ENCODE measurements around the gene CACNA2D4.

CACNA2D4 gene

DNA sequence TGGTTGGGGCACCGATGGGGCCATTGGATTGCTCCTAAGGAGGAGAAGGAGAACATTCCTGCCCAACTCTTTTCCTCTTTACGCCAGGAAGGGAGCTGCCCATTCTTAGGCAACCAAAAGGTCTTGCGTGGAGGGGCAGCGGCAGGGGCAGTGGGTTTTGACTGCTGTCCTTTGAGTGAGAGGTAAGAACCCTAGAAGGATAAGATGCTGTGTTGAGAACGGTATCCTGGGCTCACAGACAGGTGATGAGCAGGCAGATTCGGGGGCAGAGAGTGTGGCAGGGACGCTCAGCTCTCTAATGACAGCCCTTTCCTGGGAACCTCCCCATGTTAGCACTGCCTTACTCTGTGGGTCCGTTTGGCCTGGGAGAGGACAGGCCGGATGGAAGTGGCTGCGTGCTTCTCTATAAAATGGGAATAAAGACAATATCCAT is 84.8 kb downstream of the CACNA2D4 start:
- Histone ChIP-seq H4K20me1 (no peaks in the 10 kb centered on the region), H3K4me2 (peak overlapping the region in 9 of 11 experiments; percentile 90 to 99 (median 99); a peak in 16 of 22 replicates), H3K27me3 (0 out of 22 replicates have a peak, but pooled peaks cover 0 to under 1% (median 0%) of the 10 kb centered on the region in 11 experiments), H3K9ac (0 out of 22 replicates have a peak overlapping the region, but pooled peaks of 1 of the 11 experiments have one; percentile 35), H3K36me3 (peaks cover 0 to 17% (median 0%) of the 10 kb centered on the region in 11 experiments; a peak in 4 of 22 replicates), H3K9me3 (replicated peaks in 1 of 11) (no peaks in the 10 kb centered on the region), H3K4me3 (no peak overlapping the region), H3K27ac (peak overlapping the region in 5 of 11 experiments; percentile 12 to 99 (median 97); a peak in 8 of 22 replicates), H3K4me1 (peaks cover 69 to 100% (median 97%) of the 10 kb centered on the region in 10 experiments)
- no peak for TF ChIP-seq Cebpa-rat (IDR thresholded peaks at IDR 0.05)

DNA sequence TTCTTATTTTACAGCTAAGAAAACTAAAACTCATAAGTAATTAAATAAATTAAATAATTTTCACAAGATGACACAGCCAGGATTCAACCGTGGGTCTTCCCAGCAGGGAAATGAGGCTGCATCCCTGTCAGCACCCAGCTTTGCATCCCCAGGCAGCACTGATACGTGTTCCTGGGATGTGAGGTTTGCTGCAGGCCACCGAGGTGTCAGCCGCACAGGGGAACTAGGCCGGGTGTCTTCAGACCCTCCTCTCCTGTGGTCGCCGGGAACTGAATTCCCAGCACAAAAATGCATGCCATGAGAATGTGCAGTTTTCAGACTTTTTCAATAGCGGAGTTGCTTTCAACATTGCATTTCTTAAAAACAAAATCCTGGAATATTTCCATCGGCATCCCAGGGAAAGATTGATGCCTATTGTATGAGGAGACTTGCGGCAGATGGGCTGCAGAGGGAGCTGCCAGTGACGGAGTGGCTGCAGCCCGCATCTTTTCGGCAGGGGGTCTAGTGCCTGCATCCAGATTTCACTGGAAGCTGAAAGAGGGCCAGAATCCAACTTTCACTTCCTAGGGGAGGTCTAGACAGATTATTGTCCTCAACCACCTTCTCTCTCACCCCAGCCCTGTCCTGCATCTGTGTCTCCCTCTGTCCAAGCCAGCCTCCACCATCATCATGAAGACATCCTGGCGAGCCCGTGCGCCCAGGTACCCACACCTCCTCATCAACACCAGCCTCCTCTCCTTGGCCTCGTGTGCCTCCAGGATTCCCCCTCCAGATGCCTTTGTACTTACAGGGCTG is 85.5 kb downstream of the CACNA2D4 start:
- no peaks in the 10 kb centered on the region for H3K9me3 ChIP-seq (replicated peaks in 1 of 11)
- peaks cover 0 to 17% (median 0%) of the 10 kb centered on the region in 11 experiments; a peak in 4 of 22 replicates for H3K36me3 ChIP-seq
- H3K9ac ChIP-seq = 0 out of 22 replicates have a peak overlapping the region, but pooled peaks of 1 of the 11 experiments have one; percentile 35
- peaks cover 69 to 100% (median 97%) of the 10 kb centered on the region in 10 experiments for H3K4me1 ChIP-seq
- H3K27ac ChIP-seq = peak overlapping the region in 5 of 11 experiments; percentile 12 to 99 (median 97); a peak in 7 of 22 replicates
- no peak for TF ChIP-seq Cebpa-rat (IDR thresholded peaks at IDR 0.05)
- H3K4me3 ChIP-seq = no peak overlapping the region
- no peaks in the 10 kb centered on the region for H3K27me3 ChIP-seq
- peak overlapping the region in 9 of 11 experiments; percentile 90 to 99 (median 99); a peak in 15 of 22 replicates for H3K4me2 ChIP-seq
- no peaks in the 10 kb centered on the region for H4K20me1 ChIP-seq

DNA sequence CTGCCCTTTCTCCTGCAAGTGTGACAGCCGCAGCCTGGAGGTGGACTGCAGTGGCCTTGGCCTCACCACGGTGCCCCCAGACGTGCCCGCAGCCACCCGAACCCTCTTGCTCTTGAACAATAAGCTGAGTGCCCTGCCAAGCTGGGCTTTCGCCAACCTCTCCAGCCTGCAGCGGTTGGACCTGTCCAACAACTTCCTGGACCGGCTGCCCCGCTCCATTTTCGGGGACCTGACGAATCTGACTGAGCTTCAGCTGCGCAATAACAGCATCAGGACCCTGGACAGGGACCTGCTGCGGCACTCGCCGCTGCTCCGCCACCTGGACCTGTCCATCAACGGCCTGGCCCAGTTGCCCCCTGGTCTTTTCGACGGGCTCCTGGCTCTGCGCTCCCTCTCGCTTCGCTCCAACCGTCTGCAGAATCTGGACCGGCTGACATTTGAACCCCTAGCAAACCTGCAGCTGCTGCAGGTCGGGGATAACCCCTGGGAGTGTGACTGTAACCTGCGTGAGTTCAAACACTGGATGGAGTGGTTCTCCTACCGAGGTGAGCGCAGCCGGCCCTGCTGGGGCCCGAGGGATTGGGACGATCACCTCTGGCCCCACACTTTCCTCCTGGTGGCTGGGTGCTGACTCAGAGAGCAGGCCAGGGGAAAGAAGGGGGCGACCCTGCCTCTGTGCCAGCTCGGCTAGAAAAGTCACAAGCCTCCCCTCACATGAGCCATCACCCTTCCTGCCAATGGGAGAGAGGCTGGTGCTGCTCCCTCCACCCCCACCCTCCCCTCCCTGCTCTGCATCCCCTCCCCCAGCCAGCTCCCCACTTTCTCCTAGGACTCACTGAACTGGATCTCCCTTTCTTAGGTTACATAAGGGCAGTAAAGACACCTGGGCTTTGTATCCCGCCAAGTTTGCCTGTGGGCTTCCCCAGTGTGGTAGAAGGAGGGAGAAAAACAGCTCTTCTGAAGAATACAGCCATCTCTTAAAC is 87.2 kb downstream of the CACNA2D4 start:
- Histone ChIP-seq H3K4me3 (no peak overlapping the region), H3K4me1 (peaks cover 69 to 100% (median 97%) of the 10 kb centered on the region in 10 experiments), H4K20me1 (no peaks in the 10 kb centered on the region), H3K36me3 (peaks cover 0 to 17% (median 0%) of the 10 kb centered on the region in 11 experiments; a peak in 4 of 22 replicates), H3K27me3 (no peaks in the 10 kb centered on the region), H3K9ac (peak overlapping the region in 3 of 11 experiments; percentile 33 to 44 (median 38); a peak in 5 of 22 replicates), H3K9me3 (replicated peaks in 1 of 11) (no peaks in the 10 kb centered on the region), H3K27ac (peak overlapping the region in 6 of 11 experiments; percentile 26 to 61 (median 50); a peak in 9 of 22 replicates), H3K4me2 (peak overlapping the region; percentile 54 to 97 (median 94))
- no peak for TF ChIP-seq Cebpa-rat (IDR thresholded peaks at IDR 0.05)

DNA sequence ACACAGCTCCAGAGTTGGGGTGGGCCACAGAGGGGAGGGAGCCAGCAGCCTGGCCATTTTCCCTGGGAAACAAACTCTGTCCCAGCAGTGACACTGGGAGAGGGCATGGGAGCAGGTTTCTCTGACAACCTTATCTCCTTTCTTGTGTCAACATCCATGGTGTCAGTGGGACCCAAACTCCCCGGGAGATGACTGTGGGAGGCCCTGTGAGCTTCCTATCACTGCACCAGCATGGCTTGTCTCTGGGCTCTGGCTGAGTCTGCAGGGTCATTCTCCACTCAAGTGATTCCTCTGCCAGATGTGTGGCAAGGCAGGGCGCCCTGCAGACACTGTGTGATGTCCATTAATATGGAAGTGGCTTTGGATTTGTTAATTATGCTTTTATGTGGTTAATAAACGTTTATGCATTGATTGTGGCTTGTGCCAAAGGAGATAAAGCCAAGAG is 88.0 kb downstream of the CACNA2D4 start:
- TF ChIP-seq Cebpa-rat (IDR thresholded peaks at IDR 0.05) = no peak
- Histone ChIP-seq H3K27me3 (no peaks in the 10 kb centered on the region), H3K9me3 (replicated peaks in 1 of 11) (no peaks in the 10 kb centered on the region), H3K9ac (no peak overlapping the region), H3K36me3 (peaks cover 0 to 17% (median 0%) of the 10 kb centered on the region in 11 experiments; a peak in 4 of 22 replicates), H3K4me3 (no peak overlapping the region), H3K27ac (peak overlapping the region in 3 of 11 experiments; percentile 50 to 61 (median 50); a peak in 3 of 22 replicates), H4K20me1 (no peaks in the 10 kb centered on the region), H3K4me1 (peaks cover 62 to 100% (median 97%) of the 10 kb centered on the region in 10 experiments), H3K4me2 (peak overlapping the region; percentile 54 to 97 (median 94); a peak in 21 of 22 replicates)

DNA sequence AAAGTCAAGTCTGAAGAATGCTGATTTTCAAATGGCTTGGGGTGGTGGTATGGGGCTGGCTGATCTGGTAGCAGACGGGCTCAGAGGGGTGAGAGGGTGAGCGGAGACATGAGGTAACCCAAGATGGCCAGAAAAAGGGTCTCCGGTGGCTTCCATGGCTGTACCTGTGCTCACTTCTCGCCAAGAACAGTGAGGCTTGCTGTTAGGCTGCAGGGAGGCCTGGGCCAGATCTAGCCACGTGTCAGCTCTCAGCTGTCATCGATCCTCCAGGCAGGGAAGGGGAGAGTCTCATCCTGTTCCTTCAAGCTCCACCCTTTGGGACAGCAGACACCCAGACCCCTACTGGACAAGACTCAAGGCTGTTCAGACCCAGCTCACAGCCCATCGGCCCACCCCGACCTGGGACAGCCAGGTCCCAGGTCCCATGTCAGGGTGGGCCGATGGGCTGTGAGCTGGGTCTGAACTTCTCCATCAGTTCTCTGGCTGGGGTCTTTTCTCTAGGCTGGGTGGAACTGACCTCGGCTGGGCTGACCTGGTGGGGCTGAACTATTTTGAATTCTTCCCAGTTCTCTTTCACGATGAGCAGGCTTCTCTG is 89.0 kb downstream of the CACNA2D4 start:
- no peaks in the 10 kb centered on the region for H4K20me1 ChIP-seq
- H3K9me3 ChIP-seq (replicated peaks in 1 of 11) = no peaks in the 10 kb centered on the region
- TF ChIP-seq Cebpa-rat (IDR thresholded peaks at IDR 0.05) = no peak
- H3K9ac ChIP-seq = peak overlapping the region in 4 of 11 experiments; percentile 58 to 78 (median 74); a peak in 5 of 22 replicates
- H3K4me3 ChIP-seq = no peak overlapping the region
- peaks cover 53 to 100% (median 97%) of the 10 kb centered on the region in 10 experiments for H3K4me1 ChIP-seq
- no peaks in the 10 kb centered on the region for H3K27me3 ChIP-seq
- H3K27ac ChIP-seq = peak overlapping the region in 6 of 11 experiments; percentile 20 to 84 (median 79); a peak in 9 of 22 replicates
- H3K36me3 ChIP-seq = peaks cover 0 to 15% (median 0%) of the 10 kb centered on the region in 11 experiments; a peak in 4 of 22 replicates
- peak overlapping the region; percentile 82 to 97 (median 96); a peak in 21 of 22 replicates for H3K4me2 ChIP-seq

DNA sequence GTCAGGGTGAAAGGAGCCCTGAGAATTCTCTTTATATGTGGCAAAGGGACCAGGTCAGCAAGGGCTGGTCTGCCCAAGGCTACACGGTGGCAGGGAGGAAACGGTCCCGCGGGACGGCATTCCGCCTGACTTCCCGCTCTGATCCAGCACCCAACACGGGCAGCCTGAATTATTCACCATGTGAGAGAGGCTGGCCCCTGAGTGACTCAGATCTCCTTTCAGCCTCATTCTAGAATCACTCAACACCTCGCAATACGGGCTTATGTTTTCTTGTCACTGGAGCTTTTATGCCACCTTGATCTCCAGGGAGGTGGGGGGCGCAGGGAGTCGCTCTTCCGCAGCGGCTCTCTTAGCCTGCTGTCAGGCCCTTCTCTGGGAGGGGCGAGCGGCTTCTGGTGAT is 89.6 kb downstream of the CACNA2D4 start:
- Histone ChIP-seq H3K4me3 (no peak overlapping the region), H3K4me1 (peaks cover 53 to 100% (median 97%) of the 10 kb centered on the region in 10 experiments), H3K36me3 (peaks cover 0 to 12% (median 0%) of the 10 kb centered on the region in 11 experiments; a peak in 4 of 22 replicates), H3K9me3 (replicated peaks in 1 of 11) (no peaks in the 10 kb centered on the region), H3K27ac (peak overlapping the region in 7 of 11 experiments; percentile 20 to 84 (median 78); a peak in 11 of 22 replicates), H4K20me1 (no peaks in the 10 kb centered on the region), H3K27me3 (no peaks in the 10 kb centered on the region), H3K4me2 (peak overlapping the region; percentile 82 to 97 (median 96)), H3K9ac (peak overlapping the region in 5 of 11 experiments; percentile 9 to 78 (median 72); a peak in 9 of 22 replicates)
- TF ChIP-seq Cebpa-rat (IDR thresholded peaks at IDR 0.05) = no peak

DNA sequence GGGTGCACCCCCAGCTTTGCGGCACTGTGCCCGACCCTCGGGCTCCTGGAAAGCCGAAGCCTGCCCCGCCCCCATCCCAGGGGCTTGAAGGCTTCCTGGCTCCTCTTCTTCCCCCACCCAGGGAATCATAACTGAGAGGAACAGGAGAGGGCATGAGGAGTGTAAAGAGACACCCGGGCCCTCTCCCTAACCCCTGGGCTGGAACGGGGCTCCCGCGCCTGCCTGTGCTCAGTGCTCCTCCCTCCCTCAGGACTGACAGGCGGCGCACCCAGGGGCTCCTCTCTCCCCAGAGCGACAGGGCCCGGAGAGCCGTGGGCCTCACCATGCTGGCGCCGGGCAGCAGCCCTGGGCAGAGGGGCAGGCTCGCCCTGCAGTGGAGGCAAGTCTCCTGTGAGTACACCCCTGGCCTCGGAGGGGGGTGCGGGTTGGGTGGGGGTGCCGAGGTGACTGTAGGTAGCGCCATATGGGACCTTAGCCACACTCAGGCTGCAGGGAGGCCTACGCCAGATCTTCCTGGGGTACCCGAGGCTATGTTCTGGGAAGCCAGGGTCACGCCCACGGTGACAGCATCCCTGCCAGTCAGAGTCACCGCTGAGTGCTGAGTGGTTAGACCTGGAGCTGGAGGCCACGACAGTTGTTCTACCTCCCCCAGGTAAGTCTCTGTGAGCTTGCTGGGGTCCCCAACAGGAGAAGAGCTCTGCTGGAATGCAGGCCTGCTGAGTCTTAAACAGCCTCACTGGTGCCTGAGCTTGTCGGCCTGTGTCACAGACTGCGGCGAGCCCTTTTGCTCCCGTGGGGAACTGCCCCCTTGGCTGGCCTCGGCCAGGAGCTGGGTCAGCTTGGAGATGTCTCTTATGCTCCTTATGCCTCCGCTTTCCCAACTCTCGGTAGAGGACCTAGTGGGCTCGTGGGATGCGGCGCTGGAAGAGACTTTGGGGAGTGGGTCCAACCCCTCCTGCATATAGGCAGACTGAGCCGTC is 90.3 kb downstream of the CACNA2D4 start:
- peak overlapping the region in 1 of 10 experiments; percentile 38; a peak in 1 of 20 replicates for H3K4me3 ChIP-seq
- H3K27me3 ChIP-seq = no peaks in the 10 kb centered on the region
- H3K27ac ChIP-seq = peak overlapping the region in 9 of 11 experiments; percentile 9 to 84 (median 66); a peak in 17 of 22 replicates
- H3K4me1 ChIP-seq = peaks cover 57 to 100% (median 97%) of the 10 kb centered on the region in 10 experiments
- peak overlapping the region; percentile 21 to 78 (median 57); a peak in 17 of 22 replicates for H3K9ac ChIP-seq
- H3K9me3 ChIP-seq (replicated peaks in 1 of 11) = no peaks in the 10 kb centered on the region
- H3K4me2 ChIP-seq = peak overlapping the region; percentile 82 to 97 (median 96)
- no peak for TF ChIP-seq Cebpa-rat (IDR thresholded peaks at IDR 0.05)
- peaks cover 0 to 4% (median 0%) of the 10 kb centered on the region in 11 experiments; a peak in 3 of 22 replicates for H3K36me3 ChIP-seq
- H4K20me1 ChIP-seq = no peaks in the 10 kb centered on the region
